PC-9 (cell line): ENCODE results near the gene ENPP3.

Experiments
- EZH2 ChIP-seq: fragments of 200-600 bp; sonication (generic); IDR thresholded peaks from 2 replicates; pipeline ENCODE4 v1.8.0; 2017; ENCODE audit warnings: antibody characterized with exemption, low read depth
- TF ChIP-seq, protein P1 (sequence below): fragments of 200-600 bp; sonication (generic); conservative IDR thresholded peaks from 2 replicates; pipeline ENCODE4 v1.6.1; 2017; ENCODE audit warnings: mixed run types, antibody characterized with exemption, mild to moderate bottlenecking, moderate library complexity

GRCh38 chr6:131756039-131756438, 118.9 kb downstream of the ENPP3 start:
- TF ChIP-seq EZH2 = no peak
- TF ChIP-seq, protein P1, sequence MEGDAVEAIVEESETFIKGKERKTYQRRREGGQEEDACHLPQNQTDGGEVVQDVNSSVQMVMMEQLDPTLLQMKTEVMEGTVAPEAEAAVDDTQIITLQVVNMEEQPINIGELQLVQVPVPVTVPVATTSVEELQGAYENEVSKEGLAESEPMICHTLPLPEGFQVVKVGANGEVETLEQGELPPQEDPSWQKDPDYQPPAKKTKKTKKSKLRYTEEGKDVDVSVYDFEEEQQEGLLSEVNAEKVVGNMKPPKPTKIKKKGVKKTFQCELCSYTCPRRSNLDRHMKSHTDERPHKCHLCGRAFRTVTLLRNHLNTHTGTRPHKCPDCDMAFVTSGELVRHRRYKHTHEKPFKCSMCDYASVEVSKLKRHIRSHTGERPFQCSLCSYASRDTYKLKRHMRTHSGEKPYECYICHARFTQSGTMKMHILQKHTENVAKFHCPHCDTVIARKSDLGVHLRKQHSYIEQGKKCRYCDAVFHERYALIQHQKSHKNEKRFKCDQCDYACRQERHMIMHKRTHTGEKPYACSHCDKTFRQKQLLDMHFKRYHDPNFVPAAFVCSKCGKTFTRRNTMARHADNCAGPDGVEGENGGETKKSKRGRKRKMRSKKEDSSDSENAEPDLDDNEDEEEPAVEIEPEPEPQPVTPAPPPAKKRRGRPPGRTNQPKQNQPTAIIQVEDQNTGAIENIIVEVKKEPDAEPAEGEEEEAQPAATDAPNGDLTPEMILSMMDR = no peak
